Activated CD4-positive, CD25-positive, alpha-beta regulatory T cell (primary cell): ENCODE measurements around the gene STAG3.

ENCODE experiments used
- DNase-seq, 4 experiments: peaks; one replicate each; lab custom pipeline; 2025; lab: John Stamatoyannopoulos, UW

Gene STAG3

DNA sequence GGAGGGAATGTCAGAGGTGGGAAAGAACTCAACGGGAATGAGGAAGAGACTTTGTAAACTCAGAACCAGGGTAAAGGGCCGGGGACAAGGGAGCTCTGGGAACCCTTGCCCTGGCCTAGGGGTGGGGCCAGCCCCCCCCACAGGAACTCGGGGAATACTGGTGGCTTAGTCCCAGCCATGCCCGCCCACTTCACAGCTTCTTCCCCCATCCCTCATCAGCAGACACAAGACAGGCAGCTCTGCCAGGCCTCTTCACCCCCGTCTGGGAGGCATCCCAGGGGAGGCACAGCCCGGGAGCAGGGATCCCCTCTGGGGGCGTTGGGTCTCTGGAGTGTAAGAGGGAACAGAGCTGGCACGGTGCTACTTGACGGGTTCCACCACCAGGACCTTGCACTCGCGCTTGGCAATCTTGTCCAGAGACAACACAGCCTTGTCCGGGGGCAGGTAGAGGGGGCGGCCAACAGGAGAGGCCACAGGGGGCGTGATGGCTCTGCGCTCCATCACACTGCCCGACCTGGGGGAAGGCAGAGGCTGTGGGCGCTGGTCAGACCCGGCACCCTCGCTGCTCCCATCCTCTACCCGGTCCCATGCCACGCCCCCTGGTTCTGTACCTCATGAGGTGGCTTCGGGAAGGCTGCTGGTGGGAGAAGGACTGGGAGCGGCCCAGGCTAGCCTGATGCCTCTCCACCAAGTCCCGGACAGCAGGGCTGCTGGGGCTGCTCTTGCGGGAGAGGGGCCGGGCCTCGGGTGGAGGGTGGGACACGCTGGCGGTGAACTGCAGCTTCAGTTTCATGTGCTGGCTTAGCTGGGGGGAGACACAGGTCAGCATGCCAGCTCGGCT is 22.8 kb upstream of the STAG3 start:
- no peak for DNase-seq

DNA sequence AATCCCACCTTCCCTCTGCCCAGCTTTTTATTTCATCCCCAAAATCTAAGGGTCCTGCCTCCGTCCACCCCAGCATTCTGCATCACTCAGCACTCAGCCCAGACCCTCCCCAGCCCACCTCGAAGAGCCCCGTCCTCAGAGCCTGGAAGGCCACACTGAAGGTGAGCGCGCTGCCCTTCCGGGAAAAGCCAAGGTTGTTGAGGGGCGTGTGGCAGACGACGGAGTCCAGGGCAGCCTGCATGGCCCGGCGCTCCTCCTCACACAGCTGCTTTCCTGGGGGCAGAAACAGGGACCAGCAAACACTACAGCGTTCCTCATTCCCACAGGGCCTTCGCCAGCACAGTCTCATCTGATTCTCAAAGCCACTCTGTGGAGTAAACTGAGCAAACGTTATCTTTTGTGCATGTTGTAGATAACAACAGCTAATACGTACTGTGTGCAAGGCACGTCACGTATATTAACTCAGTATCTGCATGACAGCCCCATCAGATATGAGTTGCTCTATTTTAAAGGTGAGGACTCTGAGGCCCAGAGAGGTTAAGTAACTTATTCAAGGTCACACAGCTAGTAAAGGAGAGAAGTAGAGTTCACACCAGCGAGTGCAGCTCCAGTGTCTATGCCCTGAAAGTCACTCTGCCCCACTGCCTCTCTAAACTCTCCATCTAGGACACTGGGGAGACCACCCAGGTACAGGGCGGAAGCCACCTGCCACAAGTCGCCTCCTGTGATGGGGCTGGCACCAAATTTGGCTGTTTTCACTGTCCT is 22.0 kb upstream of the STAG3 start:
- DNase-seq, result no peak

DNA sequence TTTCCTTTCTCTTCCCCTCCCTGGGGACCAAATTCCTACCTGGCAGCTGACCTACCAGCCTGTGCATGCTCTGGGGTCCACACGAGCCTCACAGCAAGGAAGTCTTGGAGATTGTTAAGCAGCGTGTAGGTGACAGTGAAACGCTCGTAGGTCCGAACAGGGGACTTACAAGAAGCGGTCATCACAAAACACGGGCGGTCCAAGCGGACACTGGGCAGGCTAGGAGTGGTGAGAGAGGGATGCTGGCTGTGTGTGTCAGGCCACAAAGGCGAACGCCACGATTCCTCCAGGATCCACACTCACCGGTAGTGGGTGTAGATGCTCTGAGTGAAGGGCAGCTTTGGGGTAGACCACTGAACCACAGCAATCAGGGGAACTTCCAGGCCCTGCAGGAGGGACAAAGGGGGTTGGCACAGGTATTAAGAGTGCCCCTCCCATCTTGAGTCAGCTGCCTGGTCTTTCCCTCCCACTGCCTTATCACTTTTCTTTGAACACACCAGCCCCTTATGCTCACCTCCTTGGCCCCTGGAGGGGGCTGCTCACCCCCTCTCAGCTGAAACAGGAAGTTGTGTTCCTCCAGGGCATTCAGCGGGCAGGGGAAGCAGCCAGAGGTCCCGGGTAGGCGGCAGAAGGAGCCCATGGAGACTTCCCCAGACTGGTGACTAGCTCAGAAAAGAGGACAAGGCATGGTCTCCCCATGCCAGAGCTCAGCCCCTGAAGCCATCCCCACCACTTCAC is 21.2 kb upstream of the STAG3 start:
- no peak for DNase-seq

DNA sequence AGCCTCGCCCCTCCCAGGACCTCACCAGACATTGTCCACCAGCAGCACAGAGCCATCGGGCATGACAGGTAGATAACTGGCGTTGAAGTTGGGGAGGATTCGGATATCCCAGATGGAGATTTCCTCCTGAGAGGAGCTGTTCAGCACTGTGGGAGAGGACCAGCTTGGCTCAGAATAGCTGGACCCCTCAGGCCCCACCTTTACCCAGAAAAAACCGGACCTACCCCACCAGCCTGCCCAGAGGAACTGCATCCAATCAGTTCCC is 20.7 kb upstream of the STAG3 start:
- no peak for DNase-seq

DNA sequence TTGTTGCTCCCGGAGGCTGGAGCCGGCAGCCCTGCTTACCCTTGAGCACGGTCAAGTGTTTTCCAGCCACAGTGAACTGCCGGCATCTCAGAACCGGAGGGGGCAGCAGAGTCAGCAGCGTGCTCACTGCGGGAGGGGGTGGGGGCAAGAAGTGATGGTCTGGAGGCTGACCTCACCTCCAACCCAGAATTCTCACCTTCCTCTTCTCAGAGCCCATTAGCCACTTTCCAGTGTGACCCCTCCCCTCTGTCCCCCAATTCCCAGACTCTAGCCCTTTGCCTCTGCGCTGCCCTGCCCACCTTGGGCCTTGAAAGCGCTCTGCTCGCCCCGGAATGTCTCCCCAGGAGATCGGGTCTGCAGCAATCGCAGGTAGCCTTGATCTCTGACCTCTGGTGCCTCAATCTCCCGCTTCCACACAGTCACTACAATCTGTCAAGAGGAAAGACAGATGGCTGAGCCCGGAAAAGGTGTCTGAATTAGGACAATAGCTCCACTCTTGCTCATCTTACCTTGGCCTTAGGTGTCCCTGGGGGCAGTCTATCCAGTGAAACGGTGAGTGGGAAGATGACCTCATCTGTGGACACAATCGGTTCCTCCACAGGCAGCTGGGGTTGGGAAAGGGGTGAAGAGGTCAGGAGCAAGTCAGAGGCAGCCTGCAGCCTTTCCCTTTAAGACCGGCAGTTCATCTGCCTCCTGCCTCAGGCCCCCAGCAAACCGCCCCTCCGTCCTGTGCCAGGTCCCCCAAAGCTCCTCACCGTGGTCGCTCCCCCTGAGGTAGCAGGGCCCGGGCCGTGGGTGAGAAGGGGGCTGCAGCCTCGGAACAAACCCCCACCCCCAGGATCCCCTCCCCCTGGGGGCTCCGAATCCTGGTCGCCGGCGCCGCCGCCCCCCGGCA is 20.1 kb upstream of the STAG3 start:
- no peak for DNase-seq

DNA sequence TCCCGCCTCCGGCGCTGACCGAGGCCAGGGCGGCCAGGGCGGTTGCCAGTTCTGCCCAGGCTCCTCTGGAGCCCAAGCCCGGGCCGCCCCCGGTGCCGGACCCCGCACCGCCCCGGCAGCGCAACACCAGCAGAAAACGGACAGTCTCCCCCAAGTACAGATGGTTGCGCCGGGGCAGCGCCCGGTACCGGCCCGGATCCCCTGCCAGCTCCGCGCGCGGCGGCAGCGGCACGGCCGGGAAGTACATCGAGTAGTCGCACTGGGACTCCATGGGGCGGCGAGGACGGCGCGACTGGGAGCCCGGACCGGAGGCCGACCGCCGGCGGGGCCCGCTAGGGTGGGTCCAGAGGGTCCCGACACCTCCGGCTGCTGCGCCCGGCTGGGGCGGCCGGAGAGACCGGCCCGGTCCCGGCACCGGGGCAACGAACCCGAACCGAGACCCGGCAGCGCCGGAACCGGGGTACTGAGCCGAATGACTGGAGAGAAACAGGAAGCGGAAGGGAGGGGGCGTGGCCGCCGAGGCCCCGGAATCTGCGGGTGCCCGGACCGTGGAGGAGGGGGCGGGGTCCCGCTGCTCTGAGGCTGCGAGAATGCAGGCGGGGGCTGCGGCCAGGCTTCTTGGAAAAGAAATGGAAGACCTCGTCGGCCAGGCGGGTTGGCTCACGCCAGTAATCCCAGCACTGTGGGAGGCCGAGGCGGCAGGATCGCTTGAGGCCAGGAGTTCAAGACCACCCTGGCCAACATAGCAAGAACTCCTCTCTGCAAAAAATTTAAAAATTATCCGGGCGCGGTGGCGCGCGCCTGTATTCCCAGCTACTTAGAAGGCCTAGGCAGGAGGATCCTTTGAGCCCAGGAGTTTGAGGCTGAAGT is 19.3 kb upstream of the STAG3 start, which contains the start of gene TRAPPC14:
Gene TRAPPC14, minus strand, starts transcription at position 495 of the 870 bp plus-strand sequence. Its CDS starts 224 bp downstream, at position 271.
- DNase-seq, result peak; percentile 77 to 91 (median 85)

DNA sequence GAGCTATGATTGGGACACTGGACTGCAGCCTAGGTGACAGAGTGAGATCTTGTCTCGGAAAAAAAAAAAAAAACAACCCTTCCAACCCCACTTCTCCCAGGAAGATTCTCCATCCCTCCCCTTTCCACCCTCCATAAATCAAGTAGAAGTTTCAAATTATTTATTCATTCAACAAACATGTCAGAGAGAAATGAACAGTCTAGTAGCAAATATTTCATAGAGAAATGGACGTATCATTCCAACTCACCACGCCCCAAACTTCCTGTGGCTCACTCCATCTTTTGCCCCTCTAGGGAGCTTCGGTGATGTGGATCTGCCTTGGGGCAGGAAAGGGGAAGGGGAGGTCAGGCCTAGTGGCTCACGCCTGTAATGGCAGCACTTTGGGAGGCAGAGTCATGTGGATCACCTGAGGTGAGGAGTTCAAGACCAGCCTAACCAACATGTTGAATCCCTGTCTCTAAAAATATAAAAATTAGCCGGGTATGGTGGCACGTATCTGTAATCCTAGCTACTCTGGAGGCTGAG is 18.6 kb upstream of the STAG3 start:
- no peak for DNase-seq

DNA sequence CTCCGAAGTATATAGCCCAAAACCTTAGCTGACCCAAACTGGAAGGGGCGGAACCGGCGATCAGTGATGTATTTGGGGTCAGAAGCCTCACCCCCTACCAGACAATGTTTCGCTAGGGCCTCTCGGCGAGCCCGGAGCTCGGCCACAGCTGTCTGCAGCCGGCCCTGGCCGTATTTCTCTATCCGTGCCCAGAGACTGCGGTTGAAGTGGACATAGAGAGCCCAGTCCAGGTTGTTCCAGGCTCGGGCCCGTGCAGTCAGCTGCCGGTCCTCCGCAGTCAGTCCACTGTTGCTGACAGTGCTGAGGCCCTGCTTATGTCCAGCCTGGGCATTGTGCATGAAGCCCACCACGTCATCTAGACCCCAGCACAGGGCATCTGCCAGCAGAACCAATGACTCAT is 17.7 kb upstream of the STAG3 start:
- no peak for DNase-seq

DNA sequence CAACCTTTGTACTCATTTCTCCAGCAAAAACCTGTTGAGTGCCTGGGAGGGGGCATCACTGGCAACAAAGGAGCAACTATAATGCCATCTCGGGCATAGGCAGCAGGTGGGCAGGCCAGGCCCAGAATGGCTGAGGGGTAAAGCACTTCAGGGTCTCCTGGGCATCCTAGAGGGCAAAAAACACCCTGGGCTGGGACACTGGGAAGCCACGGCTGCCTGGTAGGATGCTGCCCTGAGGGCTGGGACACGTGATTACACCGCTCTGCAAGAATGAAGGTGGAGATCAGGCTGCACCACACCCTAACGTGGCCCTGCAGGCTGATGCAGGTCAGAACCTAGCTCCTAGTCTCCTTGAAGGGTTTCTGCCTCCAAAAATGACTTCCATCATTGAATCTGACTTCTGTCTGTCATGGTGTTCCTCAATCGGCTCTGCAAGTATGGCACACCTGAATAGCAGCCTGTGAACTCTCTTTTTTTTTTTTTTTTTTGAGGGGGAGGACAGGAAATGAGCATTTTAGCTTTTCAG is 14.6 kb upstream of the STAG3 start:
- no peak for DNase-seq

DNA sequence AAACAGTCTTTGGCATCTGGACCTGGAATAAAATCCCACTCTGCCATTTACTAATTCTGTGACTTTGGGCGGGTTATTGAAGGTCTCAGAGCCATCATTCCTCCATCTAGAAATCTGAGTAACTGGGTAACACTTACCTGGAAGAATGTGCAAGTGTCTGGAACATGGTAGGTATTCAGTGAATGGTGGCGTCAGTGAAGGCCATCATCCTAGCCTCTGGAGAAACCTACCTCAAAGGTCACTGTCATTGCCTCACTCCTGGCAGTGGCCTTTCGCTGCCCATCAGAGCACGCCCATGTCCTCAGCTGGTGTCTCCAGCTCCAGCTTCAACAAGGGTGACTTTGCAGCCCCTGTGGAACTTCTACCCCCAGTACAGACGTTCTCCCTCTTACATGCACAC is 13.8 kb upstream of the STAG3 start:
- no peak for DNase-seq

DNA sequence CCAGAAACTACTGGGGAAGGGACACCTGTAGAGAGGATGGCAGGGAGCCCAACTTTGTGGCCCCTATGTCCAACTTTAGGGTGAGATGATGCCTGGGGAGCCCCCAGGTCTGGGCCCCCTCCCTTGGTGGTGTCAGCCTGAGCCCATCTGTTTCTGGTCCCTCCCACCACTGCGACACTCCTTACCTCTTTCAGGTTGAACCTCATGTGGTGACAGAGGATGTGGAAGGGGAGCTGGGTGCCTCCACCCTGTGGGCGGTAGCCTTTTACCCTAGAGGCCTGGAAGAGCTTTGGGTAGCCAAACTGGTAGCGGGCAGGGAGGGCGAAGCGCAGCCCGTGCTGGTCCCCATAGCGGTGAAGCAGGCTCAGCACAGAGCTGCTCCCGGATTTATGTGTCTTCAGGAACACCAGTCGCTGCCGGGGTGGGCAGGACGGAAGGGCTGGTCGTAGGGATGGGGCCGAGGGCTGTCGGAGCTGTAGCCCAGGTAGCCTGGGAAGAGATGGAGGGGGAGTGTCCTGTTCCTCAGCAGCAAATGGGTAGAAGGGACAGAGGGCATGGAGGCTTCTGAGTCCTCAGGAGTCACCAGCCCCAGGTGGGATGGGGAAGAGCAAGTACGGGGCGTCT is 11.3 kb upstream of the STAG3 start:
- DNase-seq, result peak in 1 of 4 experiments; percentile 24

DNA sequence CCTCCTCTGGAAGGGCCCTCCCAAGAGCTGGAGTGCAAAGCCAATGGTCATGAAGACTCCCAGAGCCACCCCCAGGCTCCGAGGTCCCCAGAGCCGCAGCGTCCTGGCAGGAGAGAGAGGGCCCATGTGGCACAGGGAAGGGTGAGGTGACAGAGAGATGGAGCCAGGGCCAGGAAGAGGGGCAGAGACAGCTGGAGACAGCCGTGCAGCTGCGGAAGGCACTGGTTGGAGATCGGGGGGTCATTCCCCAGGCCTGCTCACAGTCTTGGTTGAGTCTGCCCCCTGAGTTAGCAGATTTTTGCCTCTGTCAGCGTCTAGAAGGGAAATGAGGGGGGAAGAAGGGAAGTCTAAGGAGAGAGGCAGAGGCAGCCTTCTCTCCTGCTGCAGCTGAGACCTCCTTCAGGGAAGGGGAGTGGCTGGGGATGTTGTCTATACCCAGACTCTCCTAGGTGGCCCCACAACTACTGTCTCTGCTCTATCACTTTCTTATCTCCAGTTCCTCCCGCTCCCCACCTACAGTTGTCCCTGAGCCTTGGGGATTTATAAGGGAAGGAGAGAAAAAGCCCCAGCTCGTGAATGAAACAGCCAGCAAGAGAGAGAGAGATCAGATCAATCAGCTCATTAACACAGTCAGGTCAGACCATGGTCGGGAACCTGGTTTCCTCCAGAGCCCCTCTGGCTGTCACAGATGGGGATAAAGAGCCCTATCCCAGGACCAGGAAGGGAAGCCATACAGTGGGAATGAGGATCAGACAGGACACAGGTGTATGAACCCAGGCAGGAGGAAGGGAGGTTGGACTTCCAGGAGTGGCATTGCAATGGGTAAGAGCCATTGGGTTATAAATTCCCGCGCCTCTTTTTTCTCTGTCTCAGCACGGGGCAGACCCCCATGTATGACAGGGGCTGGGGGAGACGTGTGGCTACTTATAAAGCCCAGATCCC is 10.5 kb upstream of the STAG3 start:
- no peak for DNase-seq

DNA sequence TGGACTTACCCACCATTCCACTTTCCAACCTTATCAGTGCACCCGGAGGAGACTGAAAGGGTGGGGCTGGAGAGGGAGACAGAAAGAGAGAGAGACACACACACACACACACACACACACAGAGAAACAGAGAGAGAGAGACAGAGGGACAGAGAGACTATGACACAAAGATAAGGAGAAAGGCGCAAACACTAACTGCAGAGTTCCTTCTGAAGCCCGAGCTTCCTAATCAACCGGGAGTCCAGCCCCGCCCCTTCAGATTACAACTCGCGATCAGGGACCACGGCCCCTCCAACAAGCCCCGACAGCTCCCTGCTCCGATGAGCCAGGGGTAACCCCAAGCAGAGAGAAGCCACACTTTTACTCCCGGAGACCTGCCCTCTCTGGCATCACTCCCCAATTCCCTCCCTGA is 9.8 kb upstream of the STAG3 start:
- DNase-seq, result no peak

DNA sequence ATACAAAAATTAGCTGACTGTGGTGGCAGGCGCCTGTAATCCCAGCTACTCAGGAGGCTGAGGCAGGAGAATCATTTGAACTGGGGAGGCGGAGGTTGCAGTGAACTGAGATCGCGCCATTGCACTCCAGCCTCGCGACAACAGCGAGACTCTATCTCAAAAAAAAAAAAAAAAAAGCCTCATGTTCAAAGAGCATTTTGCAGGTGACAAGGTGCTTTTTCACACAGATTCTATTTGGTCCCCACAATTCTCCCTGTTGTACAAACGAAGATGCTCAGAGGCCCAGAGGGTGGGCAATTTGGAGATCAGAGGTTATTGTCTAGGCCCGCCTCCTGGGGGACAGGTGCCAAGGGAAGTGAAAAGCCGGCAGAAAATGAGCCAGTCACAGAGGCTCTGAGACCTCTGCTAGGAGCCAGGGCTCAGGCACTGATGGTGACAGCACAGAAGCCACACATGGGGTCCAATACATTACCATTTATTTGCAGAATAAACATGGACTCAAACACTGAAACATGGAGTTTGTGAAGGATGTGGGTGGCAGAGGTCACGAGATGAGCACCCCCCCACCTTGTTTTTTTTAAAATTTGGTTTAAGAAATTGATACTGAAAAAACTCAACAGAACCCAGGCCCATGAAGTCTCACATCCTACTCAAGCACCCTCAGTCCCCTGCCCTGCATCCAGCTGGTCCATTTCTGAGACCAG is 8.4 kb upstream of the STAG3 start:
- DNase-seq, result no peak

DNA sequence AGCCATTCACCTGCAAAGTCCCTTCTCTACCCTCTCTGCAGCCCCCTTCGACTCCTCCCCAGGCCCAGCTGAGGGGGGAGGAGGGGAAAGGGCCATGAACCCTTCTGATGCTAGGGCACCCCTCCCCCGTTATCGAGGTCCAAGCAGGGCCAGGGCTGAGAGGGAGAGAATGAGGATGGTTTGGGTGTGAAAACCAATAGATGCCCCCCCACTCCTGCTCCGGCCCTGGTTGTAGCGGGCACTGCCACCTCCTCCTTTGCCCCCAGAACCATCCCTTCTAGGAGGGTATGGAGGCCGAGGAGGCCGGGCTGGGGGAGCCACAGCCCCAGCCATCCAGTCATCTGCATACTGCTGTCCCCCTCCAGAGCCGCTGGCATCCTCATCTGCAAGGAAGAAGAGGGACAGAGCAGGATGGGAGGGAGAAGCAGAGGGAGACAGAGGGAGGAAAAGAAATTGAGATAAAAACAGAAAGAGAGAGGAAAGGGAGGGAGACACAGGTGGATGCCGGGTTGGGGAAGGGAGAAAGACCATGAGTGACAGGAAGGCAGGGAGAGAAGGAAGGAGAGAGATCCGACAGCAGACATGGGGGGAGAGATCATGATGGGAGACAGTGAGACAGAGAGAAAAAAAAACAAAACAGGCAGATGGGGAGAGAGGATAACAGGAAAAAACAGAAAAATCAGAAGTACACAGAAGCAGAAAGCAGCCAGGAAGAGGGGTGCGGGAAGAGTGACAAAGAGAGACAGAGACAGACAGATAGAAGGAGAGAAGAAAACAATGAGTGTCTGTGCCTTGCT is 7.4 kb upstream of the STAG3 start:
- no peak for DNase-seq

DNA sequence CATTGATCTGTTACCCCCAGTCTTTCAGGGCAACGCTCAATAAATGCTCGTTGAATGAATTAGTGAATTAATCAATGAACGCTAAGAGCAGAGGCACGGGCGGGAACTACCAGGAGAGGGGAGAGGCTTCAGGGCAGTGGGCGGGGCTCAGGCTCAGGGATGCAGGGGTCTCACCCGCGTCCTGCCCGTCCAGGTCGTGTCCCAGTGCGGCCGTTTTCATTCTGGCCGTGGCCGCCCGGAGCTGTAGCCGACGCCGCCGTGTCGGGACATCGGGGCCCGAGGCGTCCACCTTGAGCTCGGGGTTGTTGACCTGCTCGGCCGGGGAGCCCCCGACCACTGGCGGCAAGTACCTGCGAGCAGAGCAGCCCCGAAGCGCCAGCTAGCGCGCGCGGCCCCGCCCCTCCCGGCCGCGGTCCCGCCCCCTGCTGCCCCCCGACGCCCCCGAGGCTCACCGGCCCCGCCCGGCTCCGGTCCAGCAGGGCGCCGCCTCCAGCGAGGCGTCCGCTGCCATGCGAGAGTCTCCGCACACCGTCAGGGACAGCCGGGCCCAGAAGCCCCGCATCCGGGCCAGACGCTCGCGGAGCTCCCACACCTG is 6.5 kb upstream of the STAG3 start:
- DNase-seq, result no peak

DNA sequence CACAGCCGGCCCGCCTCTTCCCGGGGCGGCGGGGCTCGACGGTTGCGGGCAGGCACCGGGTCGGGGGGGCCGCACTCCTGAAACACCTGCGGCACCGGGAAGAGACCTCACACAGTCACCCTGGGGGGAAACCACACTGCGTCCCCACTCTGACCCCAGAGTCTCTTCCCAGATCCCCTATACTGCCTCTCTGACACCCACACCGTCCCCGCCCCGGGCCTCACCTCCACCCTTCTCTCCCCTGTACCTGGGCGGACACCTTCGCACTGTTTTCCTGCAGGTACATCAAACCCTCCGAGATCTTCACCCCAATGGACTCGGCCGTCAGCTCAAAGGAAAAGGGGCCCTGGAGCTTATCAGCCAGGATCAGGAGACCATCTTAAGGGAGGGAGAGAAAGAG is 5.9 kb upstream of the STAG3 start:
- DNase-seq, result no peak
